Right lobe of liver (tissue), 6 donors: Measurements from ENCODE around the gene OR1D2. TPM values are rescaled to one million over a fixed set of nuclear protein-coding genes. Genes with fewer than 3 reads are reported as not detected.

ENCODE experiments used
- ATAC-seq, 4 donors: fragments of 200-7000 bp; cut with Tn5 transposase; one replicate each; pipeline ENCODE4 v1.9.1; 2020; ENCODE audit warnings: mild to moderate bottlenecking in 4 of 4, moderate library complexity in 4 of 4
- DNase-seq, 3 donors: peaks; one replicate each; pipeline ENCODE4 v3.0.0-alpha.2; 2020
- H3K27ac ChIP-seq, 3 donors: fragments of 200-600 bp; one replicate each; pipeline ENCODE4 v1.8.0; 2022
- H3K27me3 ChIP-seq, 2 donors: fragments of 200-600 bp; one replicate each; pipeline ENCODE4 v1.8.0; 2022
- H3K36me3 ChIP-seq, 4 donors: fragments of 200-600 bp; sonication (generic) in 1 of 4; one replicate each; pipeline versions ENCODE4 v1.5.1 to v1.8.0; 2017 to 2022; ENCODE audit warnings: control low read depth in 1 of 4
- H3K4me1 ChIP-seq, 4 donors: fragments of 200-600 bp; sonication (generic) in 1 of 4; one replicate each; pipeline versions ENCODE4 v1.5.1 to v1.8.0; 2017 to 2022; ENCODE audit warnings: control low read depth in 1 of 4
- H3K4me3 ChIP-seq, 3 donors: fragments of 200-600 bp; one replicate each; pipeline ENCODE4 v1.8.0; 2022
- H3K9me3 ChIP-seq, 4 donors: fragments of 200-600 bp; sonication (generic) in 1 of 4; one replicate each; pipeline versions ENCODE4 v1.5.1 to v1.8.0; 2017 to 2022; ENCODE audit warnings: control low read depth in 1 of 4
- POLR2A ChIP-seq: fragments of 450-650 bp; IDR thresholded peaks from one replicate; pipeline ENCODE4 v1.6.1; 2017; ENCODE audit warnings: antibody characterized with exemption, mild to moderate bottlenecking
- WGBS: methylation state at CpG from one replicate; pipeline ENCODE4 v1.1.6; 2018; ENCODE audit warnings: low coverage, low lambda C conversion rate; ENCODE audit not compliant: insufficient coverage; ENCODE audit errors: missing lambda C conversion rate; 5-methylcytosine and 5-hydroxymethylcytosine counted together
- intact Hi-C, 2 donors: fragments of 100-400 bp; cut with DNase I; formaldehyde crosslinking; loops; one replicate each; pipeline versions ENCODE4 v1.11.2 to v1.14.1; 2022
- total RNA-seq, 6 experiments: library from RNA; depleted of rRNA in 2 of 6; stranded (reverse); fragments of >200 nt in 2 of 6; fragmentation: NEBNext Ultra II Directional in 3 of 6; extraction: Animal tissue kit (Norgen Biotek cat#: 25700) in 3 of 6; gene quantifications; one replicate each; pipeline versions ENCODE4 v1.1.0 to v1.2.4, GENCODE V29; 2016 to 2023
- TF ChIP-seq, protein P1 (sequence below), 4 donors: fragments of 200-600 bp in 3 of 4; fragments of 450-650 bp in 1 of 4; IDR thresholded peaks; one replicate each; pipeline versions ENCODE4 v1.5.1 to v1.8.0; 2016 to 2022; ENCODE audit warnings: antibody characterized with exemption in 4 of 4, mild to moderate bottlenecking in 2 of 4
- donor health status: DM: no; HTN: yes; CAD: no.
- donor health status: DM: no; HTN: no; CAD: no.
- donor health status: DM: no; HTN: no; CAD: no.
- donor health status: DM: no; HTN: yes; CAD: no.
- donor health status: DM: no; HTN: yes; CAD: no.

OR1D2 gene
- total RNA-seq, 6 experiments from 2014 or later = not detected

DNA sequence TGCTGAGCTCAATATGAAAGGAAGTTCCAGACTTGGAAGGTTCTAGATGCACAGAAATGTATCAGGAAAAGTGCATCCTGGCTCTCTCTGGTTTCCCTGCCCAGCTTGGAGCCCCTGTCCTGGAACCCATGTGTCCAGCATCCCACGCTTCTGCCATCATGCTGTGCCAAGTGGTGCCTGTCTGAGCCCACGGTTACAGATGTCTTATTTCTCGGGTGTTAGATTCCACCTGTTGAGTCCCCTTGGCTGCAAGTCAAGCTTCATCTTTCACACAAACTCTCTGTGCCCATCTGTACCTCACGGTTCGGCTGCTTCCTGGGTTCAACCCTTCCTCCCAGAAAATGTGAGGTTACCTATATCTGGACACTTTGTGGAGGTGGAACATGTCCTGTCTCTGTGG lies 63.3 kb downstream of the OR1D2 start:
- intact Hi-C loops = no loop called here
- no peak for DNase-seq
- TF ChIP-seq POLR2A = no peak
- TF ChIP-seq, protein P1, sequence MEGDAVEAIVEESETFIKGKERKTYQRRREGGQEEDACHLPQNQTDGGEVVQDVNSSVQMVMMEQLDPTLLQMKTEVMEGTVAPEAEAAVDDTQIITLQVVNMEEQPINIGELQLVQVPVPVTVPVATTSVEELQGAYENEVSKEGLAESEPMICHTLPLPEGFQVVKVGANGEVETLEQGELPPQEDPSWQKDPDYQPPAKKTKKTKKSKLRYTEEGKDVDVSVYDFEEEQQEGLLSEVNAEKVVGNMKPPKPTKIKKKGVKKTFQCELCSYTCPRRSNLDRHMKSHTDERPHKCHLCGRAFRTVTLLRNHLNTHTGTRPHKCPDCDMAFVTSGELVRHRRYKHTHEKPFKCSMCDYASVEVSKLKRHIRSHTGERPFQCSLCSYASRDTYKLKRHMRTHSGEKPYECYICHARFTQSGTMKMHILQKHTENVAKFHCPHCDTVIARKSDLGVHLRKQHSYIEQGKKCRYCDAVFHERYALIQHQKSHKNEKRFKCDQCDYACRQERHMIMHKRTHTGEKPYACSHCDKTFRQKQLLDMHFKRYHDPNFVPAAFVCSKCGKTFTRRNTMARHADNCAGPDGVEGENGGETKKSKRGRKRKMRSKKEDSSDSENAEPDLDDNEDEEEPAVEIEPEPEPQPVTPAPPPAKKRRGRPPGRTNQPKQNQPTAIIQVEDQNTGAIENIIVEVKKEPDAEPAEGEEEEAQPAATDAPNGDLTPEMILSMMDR (IDR thresholded peaks at IDR 0.05) = no peak
- Histone ChIP-seq H3K4me1 (no peaks in the 10 kb centered on the region), H3K27me3 (no peaks in the 10 kb centered on the region), H3K36me3 (no peaks in the 10 kb centered on the region), H3K4me3 (no peak overlapping the region), H3K9me3 (no peaks in the 10 kb centered on the region), H3K27ac (no peak overlapping the region)
- no peak for ATAC-seq
- 77% methylated on average over 2 of the region's 5 CpGs for WGBS

DNA sequence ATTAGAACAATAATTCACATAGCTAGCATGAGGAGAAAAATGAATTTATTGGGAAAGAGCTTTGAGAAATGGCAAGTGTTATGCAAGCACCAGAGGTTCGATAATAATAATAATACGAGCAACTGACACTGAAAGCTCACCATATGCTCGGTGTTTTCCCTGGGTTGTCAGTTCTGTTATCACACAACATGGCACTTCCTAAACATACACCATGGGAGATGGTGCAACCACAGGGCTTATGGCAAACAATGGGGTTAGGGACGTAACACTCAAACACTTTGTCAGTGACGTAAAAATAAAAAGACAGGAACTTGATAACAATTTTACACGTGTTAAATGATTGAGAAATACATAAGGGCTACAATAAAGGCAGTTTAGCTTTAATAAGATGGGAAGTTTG lies 64.5 kb downstream of the OR1D2 start:
- 20% methylated on average over 6 of the region's 6 CpGs for WGBS
- H3K4me1 ChIP-seq = no peaks in the 10 kb centered on the region
- TF ChIP-seq POLR2A = no peak
- TF ChIP-seq, protein P1 (IDR thresholded peaks at IDR 0.05) = no peak
- H3K4me3 ChIP-seq = no peak overlapping the region
- no peaks in the 10 kb centered on the region for H3K9me3 ChIP-seq
- no peak overlapping the region for H3K27ac ChIP-seq
- ATAC-seq (no peak), DNase-seq (no peak)
- no peaks in the 10 kb centered on the region for H3K27me3 ChIP-seq
- no peaks in the 10 kb centered on the region for H3K36me3 ChIP-seq
- intact Hi-C loops = no loop called here

DNA sequence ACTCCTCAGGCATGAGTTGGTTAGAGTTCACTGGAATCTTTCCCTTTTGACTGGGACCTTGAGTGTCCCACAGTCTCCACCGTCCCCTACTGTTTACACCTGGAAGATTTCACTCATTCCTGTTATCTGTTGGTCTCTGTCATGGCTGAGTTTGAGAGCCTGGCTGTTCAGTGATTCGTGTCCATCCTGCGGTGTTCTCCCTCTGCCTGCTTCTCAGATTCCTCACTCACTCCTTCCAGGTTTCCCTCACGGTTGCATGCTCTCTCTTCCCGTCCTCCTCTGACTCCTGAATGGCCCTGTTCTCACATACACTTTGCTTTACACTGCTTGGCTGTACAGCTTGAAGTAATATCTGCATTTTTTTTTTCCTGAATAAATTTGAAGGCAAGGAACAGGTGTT lies 65.3 kb downstream of the OR1D2 start:
- no peak for ATAC-seq
- intact Hi-C loops = no loop called here
- Histone ChIP-seq H3K27ac (no peak overlapping the region), H3K4me1 (no peaks in the 10 kb centered on the region), H3K4me3 (no peak overlapping the region), H3K36me3 (no peaks in the 10 kb centered on the region), H3K27me3 (no peaks in the 10 kb centered on the region), H3K9me3 (no peaks in the 10 kb centered on the region)
- WGBS = 52% methylated on average over 5 of the region's 5 CpGs
- no peak for DNase-seq
- no peak for TF ChIP-seq POLR2A
- TF ChIP-seq, protein P1 (IDR thresholded peaks at IDR 0.05) = no peak

Other genes starting within 250 kb of the OR1D2 start
- not detected for gene OR1D5, start 40.8 kb downstream of the OR1D2 start, total RNA-seq
- gene OR1G1, start 23.1 kb upstream of the OR1D2 start, total RNA-seq = not detected
- gene OR1A2, start 93.1 kb upstream of the OR1D2 start, total RNA-seq = not detected
- not detected for gene OR1A1, start 103.2 kb upstream of the OR1D2 start, total RNA-seq
- not detected for gene OR3A1, start 193.9 kb upstream of the OR1D2 start, total RNA-seq